ENCODE measurements around the gene MLLT3.

The MLLT3 gene

GRCh38 chr9:20508242-20508641 lies 114.1 kb downstream of the MLLT3 start:
- no peak for DNase-seq

DNA sequence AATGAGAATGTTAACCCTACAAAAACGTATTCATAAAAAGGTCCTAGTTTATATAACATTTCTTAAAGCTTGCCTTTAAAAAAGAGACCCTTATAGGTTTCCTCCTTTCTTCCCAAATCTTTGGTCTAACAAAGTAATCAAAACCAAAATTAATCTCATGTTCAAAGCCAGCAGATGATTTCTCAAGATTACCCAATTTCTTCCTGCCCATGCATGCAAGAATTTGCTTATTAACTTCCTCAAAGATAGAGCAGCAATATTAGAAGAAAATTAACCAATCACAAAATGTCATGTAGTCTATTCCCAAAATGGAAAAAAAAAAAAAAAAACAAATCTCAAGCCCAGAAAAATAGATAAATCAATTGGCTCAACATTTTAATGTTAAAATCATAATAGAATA lies 114.9 kb downstream of the MLLT3 start:
- DNase-seq, result no peak

GRCh38 chr9:20506099-20506900 lies 116.0 kb downstream of the MLLT3 start:
- DNase-seq, result no peak

DNA sequence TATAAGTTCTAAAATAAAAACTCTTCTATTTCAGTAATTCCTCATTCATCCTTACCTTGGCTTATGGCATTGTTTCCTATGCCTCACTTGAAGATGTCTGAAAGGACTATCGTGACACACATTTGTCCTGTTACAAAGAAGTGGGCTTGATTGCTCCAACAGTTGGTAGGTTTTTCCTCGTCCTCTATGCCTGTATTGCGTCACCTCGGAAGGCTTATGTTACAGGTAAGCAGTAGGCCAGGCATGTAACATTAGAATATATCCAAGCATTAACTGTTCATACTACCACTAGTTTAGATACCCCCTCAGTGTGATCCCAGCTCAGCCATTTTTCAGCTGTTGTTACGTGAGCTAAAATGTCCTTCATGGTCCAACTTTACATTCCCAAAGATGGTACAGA lies 116.7 kb downstream of the MLLT3 start:
- no peak for DNase-seq

- no peak for DNase-seq
These were observed 117.4 kb downstream of the MLLT3 start for GRCh38 chr9:20504930-20505329.

- DNase-seq, result no peak
These were observed 122.2 kb downstream of the MLLT3 start for GRCh38 chr9:20500101-20500500.

DNA sequence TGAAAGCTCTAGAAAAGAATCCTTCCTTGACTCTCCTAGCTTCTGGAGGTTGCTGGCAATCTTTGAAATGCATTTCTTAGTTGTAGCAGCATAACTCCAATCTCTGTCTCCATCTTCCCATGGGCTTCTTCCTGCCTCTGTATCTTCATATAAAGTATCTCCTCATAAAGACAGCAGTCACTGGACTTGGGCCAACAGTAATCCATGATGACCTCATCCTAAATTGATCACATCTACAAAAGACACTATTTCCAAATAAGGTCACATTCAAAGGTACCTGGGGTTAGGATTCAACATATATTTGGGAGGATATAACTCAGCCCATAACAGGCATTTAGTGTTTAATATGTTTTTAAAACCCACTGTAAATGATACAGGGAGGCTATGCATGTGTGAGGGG lies 123.3 kb downstream of the MLLT3 start:
- DNase-seq, result no peak

DNA sequence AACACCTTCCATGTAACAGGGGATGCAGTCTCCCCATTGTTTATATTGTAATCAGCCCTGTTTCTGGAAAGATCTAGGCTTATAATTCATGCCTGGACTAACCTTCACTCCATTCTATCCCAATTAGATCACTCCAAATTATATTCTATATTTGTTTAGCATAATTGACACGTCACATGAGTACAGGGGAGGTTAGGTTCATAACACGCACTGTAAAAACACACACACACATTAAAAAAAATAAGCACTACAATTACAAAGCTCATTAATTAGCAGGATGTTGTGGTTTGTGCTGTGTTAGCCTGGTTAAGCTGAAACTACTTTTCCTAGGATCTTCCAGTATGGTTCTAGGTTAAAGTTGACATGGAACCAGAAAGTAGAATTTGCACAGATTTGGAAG lies 126.0 kb downstream of the MLLT3 start:
- DNase-seq, result no peak

GRCh38 chr9:20495098-20495497 lies 127.2 kb downstream of the MLLT3 start:
- no peak for DNase-seq

- DNase-seq, result no peak
These were observed 128.3 kb downstream of the MLLT3 start for GRCh38 chr9:20494035-20494434.

DNA sequence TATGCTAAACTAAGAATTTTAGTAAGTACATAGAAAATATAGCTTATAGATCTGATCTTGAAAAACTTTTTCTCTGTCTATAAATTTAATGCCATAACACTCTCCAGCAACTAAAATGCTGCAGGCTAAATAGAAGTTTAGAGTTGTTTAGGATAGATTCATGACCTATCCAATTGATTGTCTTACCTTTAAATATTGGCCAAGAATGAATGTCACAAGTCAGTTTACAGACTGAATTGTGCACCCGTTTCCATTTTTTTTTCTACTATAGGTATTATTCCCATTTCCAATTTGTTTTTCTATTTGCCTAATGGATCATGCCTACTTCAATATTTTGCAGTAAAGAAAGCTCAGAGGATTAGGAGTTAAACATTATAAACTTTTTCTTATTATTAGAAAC lies 129.5 kb downstream of the MLLT3 start:
- DNase-seq, result no peak

- DNase-seq, result no peak
These were observed 130.7 kb downstream of the MLLT3 start for GRCh38 chr9:20491612-20492011.

DNA sequence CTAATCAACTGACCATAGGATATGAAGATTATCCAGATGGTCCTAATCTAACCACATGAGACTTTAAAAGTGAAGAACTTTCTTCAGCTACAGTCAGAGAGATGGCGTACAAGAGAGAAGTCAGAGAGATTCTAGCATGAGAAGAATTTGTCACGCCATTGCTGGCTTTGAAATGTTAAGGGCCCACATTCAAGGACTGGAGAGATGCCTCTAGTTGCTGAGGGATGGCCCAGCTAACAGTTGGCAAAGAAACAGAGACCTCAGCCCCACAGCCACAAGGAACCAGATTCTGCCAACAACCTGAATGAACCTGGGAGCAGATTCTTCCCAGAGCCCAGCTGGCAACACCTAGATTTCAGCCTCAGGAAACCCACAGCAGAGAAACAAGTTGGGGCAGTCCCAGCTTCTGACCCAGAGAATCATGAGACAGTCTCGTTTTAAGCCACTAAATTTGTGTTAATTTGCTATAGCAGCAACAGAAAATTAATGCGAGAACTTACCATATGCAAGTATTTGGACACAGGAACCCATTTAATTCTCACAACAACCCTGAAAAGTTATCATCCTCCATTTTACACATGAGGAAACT lies 132.0 kb downstream of the MLLT3 start:
- DNase-seq, result no peak

DNA sequence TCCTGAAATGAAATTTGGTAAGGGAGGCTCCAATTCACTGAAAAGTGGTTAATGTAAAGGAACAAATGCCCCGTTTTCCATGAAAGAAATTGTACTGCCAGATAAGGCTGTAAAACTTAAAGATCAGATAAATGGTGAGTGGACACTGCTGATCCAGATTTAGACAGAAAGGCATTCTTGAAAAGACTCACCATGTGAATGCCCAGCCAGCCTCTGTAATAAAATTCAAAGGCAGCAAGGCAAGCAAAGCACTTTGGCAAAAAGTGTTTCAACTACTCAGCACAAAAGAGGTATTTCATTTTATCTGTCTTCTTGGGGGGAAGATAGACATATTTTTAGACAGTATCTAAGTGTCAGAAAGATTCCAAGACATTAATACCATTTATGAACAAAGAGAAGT lies 133.6 kb downstream of the MLLT3 start:
- DNase-seq, result no peak

GRCh38 chr9:20486552-20486951 lies 135.7 kb downstream of the MLLT3 start:
- DNase-seq, result no peak

GRCh38 chr9:20481437-20481836 lies 140.9 kb downstream of the MLLT3 start:
- DNase-seq, result no peak

- no peak for DNase-seq
These were observed 142.1 kb downstream of the MLLT3 start for GRCh38 chr9:20480249-20480648.

DNA sequence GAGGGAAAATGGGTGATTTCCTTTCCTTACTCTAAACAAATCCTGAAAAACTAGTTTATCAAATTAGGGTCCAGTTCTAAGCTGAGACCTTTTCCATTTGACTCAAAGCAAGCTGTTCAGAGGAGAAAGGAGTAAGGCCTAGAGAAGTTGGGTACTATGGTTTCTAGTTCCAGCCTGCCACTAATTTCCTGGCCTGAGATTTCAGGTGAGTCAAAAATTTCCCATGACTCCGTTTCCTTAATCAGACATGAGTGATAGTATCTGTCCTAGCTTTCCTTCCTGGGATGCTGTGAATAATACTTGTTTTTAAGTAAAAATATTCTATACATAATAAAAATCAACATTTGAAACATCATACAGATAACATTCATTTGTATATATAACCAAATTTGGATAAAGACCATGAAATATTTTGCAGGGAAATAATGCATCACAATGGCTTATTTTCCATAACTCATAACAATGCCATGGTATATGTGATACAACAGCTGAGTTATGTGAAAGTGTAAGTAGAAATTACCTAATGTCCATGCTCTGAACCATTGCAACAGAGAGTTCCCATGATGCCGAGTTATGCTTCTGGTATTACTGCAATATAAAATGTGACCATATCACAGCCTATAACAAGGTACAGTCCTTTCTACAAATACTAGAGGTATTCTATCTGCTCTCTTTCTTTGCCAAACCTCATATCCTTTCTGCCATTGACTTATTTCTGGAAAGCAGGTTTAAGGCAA lies 142.7 kb downstream of the MLLT3 start:
- no peak for DNase-seq

GRCh38 chr9:20478786-20479185 lies 143.5 kb downstream of the MLLT3 start:
- no peak for DNase-seq

DNA sequence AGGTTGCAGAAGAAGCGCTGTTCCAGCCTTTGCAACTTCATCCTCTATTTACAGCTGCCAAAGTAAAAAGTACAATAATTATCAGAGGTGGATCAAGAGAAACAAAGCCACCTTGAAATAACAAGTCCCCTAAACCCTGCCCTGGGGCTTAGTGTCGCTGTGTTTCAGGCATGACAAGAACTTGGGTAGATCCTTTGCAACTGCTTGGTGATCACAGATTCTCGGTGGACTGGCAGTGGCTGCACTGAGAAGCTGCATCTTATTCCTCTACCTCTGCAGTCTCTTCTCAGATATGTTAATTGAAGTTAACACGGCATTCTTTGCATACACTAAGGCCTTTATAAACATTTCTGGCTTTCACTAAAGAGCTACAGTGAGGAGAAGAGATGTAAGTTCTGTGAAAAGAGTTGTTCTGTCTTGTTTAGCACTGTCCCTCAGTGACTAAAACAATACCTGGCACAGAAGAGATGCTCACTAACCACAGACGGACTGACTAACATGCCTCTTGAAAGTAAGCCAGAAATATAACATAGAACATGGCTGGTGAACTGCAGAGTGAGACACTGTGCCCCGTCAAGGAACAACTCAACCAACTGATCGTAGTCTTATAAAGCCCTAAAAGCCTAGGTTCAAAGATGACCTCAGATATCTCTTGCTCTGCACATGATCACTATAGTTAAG lies 144.2 kb downstream of the MLLT3 start:
- no peak for DNase-seq

DNA sequence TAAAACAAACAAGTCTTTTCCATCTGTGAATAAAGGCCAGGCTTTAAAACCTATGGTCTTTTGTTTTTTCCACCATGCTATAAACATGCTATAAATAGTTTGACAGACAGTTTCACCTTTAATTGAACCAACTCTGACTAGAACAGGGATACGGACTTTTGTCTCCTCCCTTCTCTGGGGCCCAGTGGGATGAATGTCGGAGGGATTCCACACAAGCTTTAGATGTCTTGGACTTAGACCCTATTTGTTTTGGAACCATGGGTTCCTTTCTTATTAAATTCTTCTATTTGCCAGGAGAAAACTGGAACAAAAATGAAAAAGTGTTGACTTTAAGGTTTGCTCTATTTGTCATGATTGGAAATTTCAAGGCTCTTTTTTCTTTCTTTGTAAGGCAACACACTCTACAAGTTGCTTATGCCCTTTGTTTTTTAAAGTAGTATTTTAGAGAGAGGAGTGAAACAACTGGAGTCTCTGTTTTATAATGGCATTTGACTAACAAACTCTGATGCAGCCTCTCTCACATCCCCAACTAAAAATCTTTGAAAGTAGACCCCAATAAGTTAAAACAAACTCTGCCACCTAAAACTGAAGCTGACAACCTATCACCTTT lies 145.3 kb downstream of the MLLT3 start:
- DNase-seq, result no peak

GRCh38 chr9:20474496-20474895 lies 147.8 kb downstream of the MLLT3 start:
- DNase-seq, result no peak

DNA sequence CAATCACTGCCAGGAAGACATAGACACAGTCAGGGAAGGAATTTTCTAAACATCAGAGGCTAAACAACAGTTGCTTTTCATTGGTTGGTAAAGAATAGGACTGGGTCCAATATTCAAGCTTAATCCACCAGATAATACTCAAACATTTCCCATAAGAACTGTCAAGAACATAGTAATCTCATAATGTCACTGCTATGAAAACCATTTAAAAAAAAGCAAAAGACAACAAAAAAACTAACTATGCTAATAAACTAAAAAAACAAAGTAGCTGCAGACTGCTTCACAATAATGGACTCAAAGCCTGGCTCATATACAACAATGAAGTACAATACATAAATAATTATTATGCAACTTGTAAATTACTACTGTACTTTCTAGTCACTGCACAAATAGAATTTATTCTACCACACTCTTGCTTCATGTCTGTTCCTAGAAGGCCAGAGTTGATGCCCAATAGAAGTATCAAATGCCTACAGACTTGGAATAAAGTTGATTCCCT lies 148.7 kb downstream of the MLLT3 start:
- no peak for DNase-seq

All from KG1 (cell line).